DMS53 (cell line): ENCODE measurements around the gene RNF34.

Source experiments
- DNase-seq: peaks from one replicate; lab custom pipeline; 2025; lab: John Stamatoyannopoulos, UW

The RNF34 gene

GRCh38 chr12:121390856-121391255, 9.1 kb upstream of the RNF34 start:
- no peak for DNase-seq

GRCh38 chr12:121391619-121392324, 8.1 kb upstream of the RNF34 start:
- no peak for DNase-seq

GRCh38 chr12:121392325-121392716, 7.6 kb upstream of the RNF34 start:
- DNase-seq = no peak

- DNase-seq = no peak
These were observed 2.4 kb upstream of the RNF34 start for GRCh38 chr12:121397521-121397920.

- no peak for DNase-seq
These were observed 1.6 kb upstream of the RNF34 start for GRCh38 chr12:121398355-121398754.

GRCh38 chr12:121400332-121401139, 618 bp downstream of the RNF34 start:
- peak; percentile 75 for DNase-seq

- DNase-seq = no peak
These were observed 3.8 kb downstream of the RNF34 start for GRCh38 chr12:121403721-121404120.

- peak; percentile 72 for DNase-seq
These were observed 4.8 kb downstream of the RNF34 start for GRCh38 chr12:121404734-121405133.

- no peak for DNase-seq
These were observed 5.3 kb downstream of the RNF34 start for GRCh38 chr12:121405211-121405610.

- DNase-seq = no peak
These were observed 14.0 kb downstream of the RNF34 start for GRCh38 chr12:121413917-121414316.

GRCh38 chr12:121417847-121418246, 17.9 kb downstream of the RNF34 start:
- DNase-seq = no peak

- DNase-seq = no peak
These were observed 20.2 kb downstream of the RNF34 start for GRCh38 chr12:121420109-121420508.

GRCh38 chr12:121423253-121423652, 23.3 kb downstream of the RNF34 start:
- DNase-seq = no peak

- no peak for DNase-seq
These were observed 24.0 kb downstream of the RNF34 start for GRCh38 chr12:121423682-121424623.

- DNase-seq = no peak
These were observed 24.7 kb downstream of the RNF34 start for GRCh38 chr12:121424624-121424975.

GRCh38 chr12:121427556-121428050, 27.7 kb downstream of the RNF34 start:
- no peak for DNase-seq

GRCh38 chr12:121428883-121429282, 29.0 kb downstream of the RNF34 start:
- no peak for DNase-seq

- no peak for DNase-seq
These were observed 31.0 kb downstream of the RNF34 start for GRCh38 chr12:121430833-121431415.

- no peak for DNase-seq
These were observed 33.0 kb downstream of the RNF34 start for GRCh38 chr12:121432740-121433480.

GRCh38 chr12:121436706-121437105, 36.8 kb downstream of the RNF34 start:
- DNase-seq = no peak

- no peak for DNase-seq
These were observed 39.0 kb downstream of the RNF34 start for GRCh38 chr12:121438905-121439304.
